ENCODE results near the gene MMAA. TPM values are rescaled to one million over a fixed set of nuclear protein-coding genes. Genes with fewer than 3 reads are reported as not detected.
"Not testable (repeated sequence)": the region's sequence is repeated elsewhere in the genome, so short reads cannot be mapped to it uniquely, and the experiment has no call there.

Gene MMAA
- total and polyA plus RNA-seq, 10 donors, result 4.5 to 9.3 (median 7.5) TPM

DNA sequence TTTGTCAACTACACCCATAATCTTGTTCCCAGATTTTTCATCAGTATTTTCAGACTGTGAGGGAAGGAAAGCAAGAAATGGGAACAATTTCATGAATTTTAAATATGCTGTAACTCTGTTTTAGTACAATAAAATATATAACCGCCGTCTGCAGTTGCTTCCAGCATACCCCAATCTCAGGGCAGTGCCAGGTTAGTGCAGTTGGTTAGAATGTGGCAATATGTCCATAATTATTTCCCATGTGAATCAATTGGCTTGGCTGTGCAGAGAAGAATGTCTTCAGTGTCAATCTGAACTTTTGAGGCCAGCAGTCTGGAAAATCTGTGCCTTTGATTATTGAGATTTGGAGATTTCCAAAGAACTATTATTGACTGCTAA, 5.0 kb upstream of the MMAA start:
- Histone ChIP-seq H3K9me3 (no peaks in the 10 kb centered on the region), H3K27ac (no peak overlapping the region), H3K36me3 (no peaks in the 10 kb centered on the region), H3K27me3 (replicated peaks in 1 of 7) (no peaks in the 10 kb centered on the region), H3K4me3 (no peak overlapping the region), H3K4me1 (peaks cover 7 to 31% (median 19%) of the 10 kb centered on the region in 6 donors)
- TF ChIP-seq, protein P1, sequence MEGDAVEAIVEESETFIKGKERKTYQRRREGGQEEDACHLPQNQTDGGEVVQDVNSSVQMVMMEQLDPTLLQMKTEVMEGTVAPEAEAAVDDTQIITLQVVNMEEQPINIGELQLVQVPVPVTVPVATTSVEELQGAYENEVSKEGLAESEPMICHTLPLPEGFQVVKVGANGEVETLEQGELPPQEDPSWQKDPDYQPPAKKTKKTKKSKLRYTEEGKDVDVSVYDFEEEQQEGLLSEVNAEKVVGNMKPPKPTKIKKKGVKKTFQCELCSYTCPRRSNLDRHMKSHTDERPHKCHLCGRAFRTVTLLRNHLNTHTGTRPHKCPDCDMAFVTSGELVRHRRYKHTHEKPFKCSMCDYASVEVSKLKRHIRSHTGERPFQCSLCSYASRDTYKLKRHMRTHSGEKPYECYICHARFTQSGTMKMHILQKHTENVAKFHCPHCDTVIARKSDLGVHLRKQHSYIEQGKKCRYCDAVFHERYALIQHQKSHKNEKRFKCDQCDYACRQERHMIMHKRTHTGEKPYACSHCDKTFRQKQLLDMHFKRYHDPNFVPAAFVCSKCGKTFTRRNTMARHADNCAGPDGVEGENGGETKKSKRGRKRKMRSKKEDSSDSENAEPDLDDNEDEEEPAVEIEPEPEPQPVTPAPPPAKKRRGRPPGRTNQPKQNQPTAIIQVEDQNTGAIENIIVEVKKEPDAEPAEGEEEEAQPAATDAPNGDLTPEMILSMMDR (IDR thresholded peaks at IDR 0.05 in 8 of 11, conservative IDR thresholded peaks at IDR 0.05 in 3 of 11), result no peak
- TF ChIP-seq POLR2AphosphoS5 (IDR thresholded peaks at IDR 0.05), result no peak
- no peak for TF ChIP-seq POLR2A (IDR thresholded peaks at IDR 0.05)
- DNase-seq, result no peak
- intact Hi-C loops (cut with DNase I; ENCODE audit: low total_unique reads), result loop anchor here (10.0 kb wide), 1 partner anchor 459 kb away; no protein-coding TSS in a partner anchor
- WGBS, 5 donors, result 75 to 87% (median 83%) methylated on average over 2 of the region's 2 CpGs

DNA sequence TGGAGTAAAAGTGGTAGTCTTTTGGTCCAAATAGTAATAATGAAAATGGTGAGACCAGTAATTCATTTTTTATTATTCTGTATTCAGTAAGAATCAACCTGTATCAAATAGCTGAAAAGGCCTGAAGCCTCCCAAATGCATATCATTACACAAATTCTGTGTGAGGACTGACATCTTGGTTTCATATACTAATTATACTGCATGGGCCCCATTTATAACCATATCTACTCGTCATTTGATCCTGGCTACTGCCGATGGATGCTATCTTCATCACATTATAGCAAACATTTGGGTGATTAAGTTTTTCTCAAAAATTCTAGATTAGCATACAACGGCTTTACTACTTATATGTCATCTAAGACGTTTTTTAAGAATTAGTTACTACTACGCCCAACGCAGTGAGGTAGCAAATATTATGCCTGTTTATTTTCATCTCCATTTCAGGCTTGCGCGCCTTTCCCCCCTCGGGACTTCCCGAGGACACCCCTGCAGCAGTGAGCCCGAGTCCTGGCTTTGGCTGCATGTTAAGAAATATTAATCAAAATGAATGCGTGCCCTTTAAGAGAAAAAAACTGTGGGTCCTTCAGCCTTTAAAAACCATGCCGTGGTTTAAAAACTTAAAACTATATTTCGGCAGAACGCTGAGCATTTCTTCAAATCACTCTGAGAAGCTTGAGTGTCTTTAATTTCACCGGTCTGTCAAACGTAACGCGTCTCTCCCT, 814 bp upstream of the MMAA start:
- peaks cover 14 to 44% (median 28%) of the 10 kb centered on the region in 6 donors for H3K4me1 ChIP-seq
- DNase-seq, result peak; percentile 79
- 2 to 5% (median 4%) methylated on average over 19 of the region's 19 CpGs for WGBS, 5 donors
- peak overlapping the region; percentile 48 to 79 (median 66) for H3K4me3 ChIP-seq
- no peaks in the 10 kb centered on the region for H3K36me3 ChIP-seq
- H3K9me3 ChIP-seq, result peaks cover 0 to 5% (median 0%) of the 10 kb centered on the region in 8 donors
- no peaks in the 10 kb centered on the region for H3K27me3 ChIP-seq (replicated peaks in 1 of 7)
- TF ChIP-seq, protein P1 (IDR thresholded peaks at IDR 0.05 in 8 of 11, conservative IDR thresholded peaks at IDR 0.05 in 3 of 11), result no peak
- TF ChIP-seq POLR2A (IDR thresholded peaks at IDR 0.05) (no peak), POLR2AphosphoS5 (IDR thresholded peaks at IDR 0.05) (no peak)
- peak overlapping the region; percentile 90 to 98 (median 94) for H3K27ac ChIP-seq
- intact Hi-C loops (cut with DNase I; ENCODE audit: low total_unique reads), result loop anchor here (10.0 kb wide), 1 partner anchor 464 kb away; no protein-coding TSS in a partner anchor

DNA sequence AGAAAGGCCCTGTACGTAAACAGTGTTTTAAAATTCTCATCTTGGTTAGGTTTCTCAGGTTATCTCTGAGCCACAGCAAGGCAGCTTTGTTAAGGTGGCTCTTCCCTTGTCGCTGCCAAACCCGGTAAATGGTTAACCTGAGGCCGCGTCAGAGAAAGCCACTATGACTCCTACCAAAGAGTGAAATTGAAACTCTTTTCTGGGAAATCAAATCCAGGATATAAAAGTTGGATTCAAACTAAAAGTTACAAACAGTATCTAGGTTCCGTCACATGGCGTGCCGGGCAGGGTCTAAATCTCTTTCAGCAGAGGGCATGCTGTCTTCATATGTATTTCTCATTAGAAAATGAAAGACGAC, 433 bp downstream of the MMAA start:
- Histone ChIP-seq H3K27me3 (replicated peaks in 1 of 7) (no peaks in the 10 kb centered on the region), H3K36me3 (no peaks in the 10 kb centered on the region), H3K4me1 (peaks cover 14 to 50% (median 28%) of the 10 kb centered on the region in 6 donors), H3K9me3 (peaks cover 0 to 5% (median 0%) of the 10 kb centered on the region in 8 donors), H3K4me3 (peak overlapping the region; percentile 48 to 79 (median 66)), H3K27ac (peak overlapping the region; percentile 90 to 98 (median 94))
- 0 to 1% (median 0%) methylated on average over 9 of the region's 9 CpGs for WGBS, 5 donors
- no peak for TF ChIP-seq POLR2A (IDR thresholded peaks at IDR 0.05)
- TF ChIP-seq, protein P1 (IDR thresholded peaks at IDR 0.05 in 8 of 11, conservative IDR thresholded peaks at IDR 0.05 in 3 of 11), result peak in 1 of 11 experiments; percentile 5
- no peak for TF ChIP-seq POLR2AphosphoS5 (IDR thresholded peaks at IDR 0.05)
- DNase-seq, result peak; percentile 80
- intact Hi-C loops (cut with DNase I; ENCODE audit: low total_unique reads), result loop anchor here (10.0 kb wide), 1 partner anchor 465 kb away; no protein-coding TSS in a partner anchor

DNA sequence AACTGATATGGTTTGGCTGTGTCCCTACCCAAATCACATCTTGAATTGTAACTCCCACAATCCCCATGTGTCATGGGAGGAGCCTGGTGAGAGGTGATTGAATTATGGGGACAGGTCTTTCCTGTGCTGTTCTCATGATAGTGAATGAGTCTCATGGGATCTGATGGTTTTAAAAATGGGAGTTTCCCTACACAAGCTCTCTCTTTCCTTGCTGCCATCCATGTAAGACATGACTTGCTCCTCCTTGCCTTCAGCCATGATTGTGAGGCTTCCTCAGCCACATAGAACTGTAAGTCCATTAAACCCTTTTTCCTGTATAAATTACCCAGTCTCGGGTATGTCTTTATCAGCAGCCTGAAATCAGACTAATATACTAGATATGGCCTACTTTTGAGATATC, 2.9 kb downstream of the MMAA start:
- H3K9me3 ChIP-seq; intact Hi-C loops (cut with DNase I; ENCODE audit: low total_unique reads); H3K4me3 ChIP-seq; H3K27ac ChIP-seq; DNase-seq; H3K27me3 ChIP-seq (replicated peaks in 1 of 7); H3K36me3 ChIP-seq: not testable (repeated sequence)
- 94 to 100% (median 95%) methylated on average over 1 of the region's 1 CpG for WGBS, 5 donors
- peaks cover 10 to 50% (median 28%) of the 10 kb centered on the region in 6 donors for H3K4me1 ChIP-seq
